NCI-H2081 treated with DMSO at 0.1 percent for 48 hours (cell line): Measurements from ENCODE around the gene ZNF784.

Experiments
- DNase-seq: peaks from one replicate; lab custom pipeline; 2025; lab: John Stamatoyannopoulos, UW

Gene ZNF784

GRCh38 chr19:55624109-55625003 lies at the start of gene ZNF784:
Gene ZNF784 (minus strand): TSS chr19:55624566. CDS start chr19:55624561, 5 bp downstream.
- DNase-seq = peak; percentile 38

GRCh38 chr19:55673889-55674288 lies 49.5 kb upstream of the ZNF784 start:
- DNase-seq = no peak

GRCh38 chr19:55673465-55673864 lies 49.1 kb upstream of the ZNF784 start:
- no peak for DNase-seq

- DNase-seq = no peak
These were observed 48.1 kb upstream of the ZNF784 start for GRCh38 chr19:55672418-55672817.

- DNase-seq = no peak
These were observed 46.6 kb upstream of the ZNF784 start for GRCh38 chr19:55671054-55671378.

GRCh38 chr19:55670280-55671053 lies 46.1 kb upstream of the ZNF784 start:
- no peak for DNase-seq

- DNase-seq = no peak
These were observed 45.3 kb upstream of the ZNF784 start for GRCh38 chr19:55669418-55670279.

- no peak for DNase-seq
These were observed 44.4 kb upstream of the ZNF784 start for GRCh38 chr19:55668603-55669348.

GRCh38 chr19:55667958-55668357 lies 43.6 kb upstream of the ZNF784 start:
- DNase-seq = no peak

- DNase-seq = no peak
These were observed 43.1 kb upstream of the ZNF784 start for GRCh38 chr19:55667511-55667910.

GRCh38 chr19:55667006-55667381 lies 42.6 kb upstream of the ZNF784 start:
- DNase-seq = no peak

GRCh38 chr19:55666343-55667005 lies 42.1 kb upstream of the ZNF784 start:
- DNase-seq = no peak

GRCh38 chr19:55663846-55664536 lies 39.6 kb upstream of the ZNF784 start:
- no peak for DNase-seq

- DNase-seq = no peak
These were observed 37.5 kb upstream of the ZNF784 start for GRCh38 chr19:55661826-55662225.

GRCh38 chr19:55660991-55661390 lies 36.6 kb upstream of the ZNF784 start:
- no peak for DNase-seq

GRCh38 chr19:55660404-55660803 lies 36.0 kb upstream of the ZNF784 start:
- no peak for DNase-seq

GRCh38 chr19:55659822-55660221 lies 35.5 kb upstream of the ZNF784 start:
- DNase-seq = no peak

- DNase-seq = no peak
These were observed 34.6 kb upstream of the ZNF784 start for GRCh38 chr19:55658846-55659459.

- no peak for DNase-seq
These were observed 32.8 kb upstream of the ZNF784 start for GRCh38 chr19:55656988-55657747.
